HepG2 (cell line): ENCODE results near the gene TGM2. TPM values are rescaled to one million over a fixed set of nuclear protein-coding genes. Genes with fewer than 3 reads are reported as not detected.

Experiments
- AKAP8 ChIP-seq: sonication (generic); formaldehyde crosslinking; IDR thresholded peaks from 2 replicates; pipeline ENCODE4 v1.5.1; 2020; ENCODE audit warnings: mild to moderate bottlenecking, missing genetic modification reagents
- ARID5B ChIP-seq: IDR thresholded peaks from 2 replicates; pipeline ENCODE4 v1.4.0; 2020; ENCODE audit warnings: mild to moderate bottlenecking, missing genetic modification reagents
- DPF2 ChIP-seq: sonication (generic); formaldehyde crosslinking; IDR thresholded peaks from 2 replicates; pipeline ENCODE4 v1.4.0; 2020; ENCODE audit warnings: mild to moderate bottlenecking, low read depth, missing genetic modification reagents, borderline replicate concordance
- ETV5 ChIP-seq: IDR thresholded peaks from 2 replicates; pipeline ENCODE4 v1.6.1; 2018; ENCODE audit warnings: missing biosample characterization, missing genetic modification reagents, inconsistent platforms, borderline replicate concordance
- MAFK ChIP-seq, 2 experiments: IDR thresholded peaks in 1 of 2; conservative IDR thresholded peaks in 1 of 2; 2 replicates each; pipeline ENCODE4 v1.6.1; 2011; ENCODE audit warnings: improper control_type of control experiment in 2 of 2, low read length in 2 of 2
- NFIC ChIP-seq: IDR thresholded peaks from 2 replicates; pipeline ENCODE4 v1.6.1; 2012; ENCODE audit warnings: mild to moderate bottlenecking, low read length, inconsistent platforms
- THRA ChIP-seq: sonication (generic); formaldehyde crosslinking; IDR thresholded peaks from 2 replicates; pipeline ENCODE4 v1.4.0; 2020; ENCODE audit warnings: missing genetic modification reagents, borderline replicate concordance
- WIZ ChIP-seq: sonication (generic); formaldehyde crosslinking; IDR thresholded peaks from 2 replicates; pipeline ENCODE4 v1.5.1; 2020; ENCODE audit warnings: mild to moderate bottlenecking, missing genetic modification reagents
- ZBTB1 ChIP-seq: sonication (generic); formaldehyde crosslinking; IDR thresholded peaks from 2 replicates; pipeline ENCODE4 v1.4.0; 2020; ENCODE audit warnings: missing genetic modification reagents, borderline replicate concordance
- ZBTB20 ChIP-seq: sonication (generic); formaldehyde crosslinking; IDR thresholded peaks from 2 replicates; pipeline ENCODE4 v1.8.1; 2023; ENCODE audit warnings: missing genetic modification reagents, low read depth, mild to moderate bottlenecking, borderline replicate concordance
- ZNF512B ChIP-seq: sonication (generic); formaldehyde crosslinking; IDR thresholded peaks from 2 replicates; pipeline ENCODE4 v1.5.1; 2020; ENCODE audit warnings: missing genetic modification reagents, mild to moderate bottlenecking, borderline replicate concordance
- ZXDC ChIP-seq: sonication (generic); formaldehyde crosslinking; IDR thresholded peaks from 2 replicates; pipeline ENCODE4 v1.5.0; 2020; ENCODE audit warnings: mild to moderate bottlenecking, missing genetic modification reagents
- polyA plus RNA-seq, 8 experiments: library from polyadenylated mRNA; depleted of rRNA in 3 of 8; stranded (reverse) in 7 of 8; unstranded in 1 of 8; fragments of >200 nt; fragmentation: Illumina TruSeq in 4 of 8; extraction: Trizol in 4 of 8; gene quantifications; 2 replicates each; pipeline versions ENCODE4 v1.2.1 to v1.2.3, GENCODE V29; 2011 to 2016; ENCODE audit warnings: low read depth in 4 of 8, missing spikeins in 1 of 8, mixed read lengths in 1 of 8; ENCODE audit not compliant: insufficient read depth in 1 of 8
- total RNA-seq, 5 experiments: library from RNA; depleted of rRNA; stranded (reverse); fragments of >200 nt; fragmentation: Illumina TruSeq; extraction: Trizol; gene quantifications; 2 replicates each; pipeline ENCODE4 v1.2.3, GENCODE V29; 2016; ENCODE audit warnings: low read depth in 1 of 5

The TGM2 gene
- total and polyA plus RNA-seq, 2 of the 13 experiments (the other 11 are each of a cell fraction or from before 2014, with no cell fraction given) = 4.2 to 46.4 TPM

- peak; percentile 71; the same call in 1 of the 2 replicates for TF ChIP-seq ZNF512B (CRISPR knock-in tag)
- no peak for TF ChIP-seq MAFK (conservative IDR thresholded peaks at IDR 0.05 in 1 of 2, IDR thresholded peaks at IDR 0.05 in 1 of 2; ENCODE audit: low read length in 2 of 2)
- peak; percentile 80; the same call in 1 of the 2 replicates for TF ChIP-seq THRA
- TF ChIP-seq NFIC = peak; percentile 94
- TF ChIP-seq WIZ (CRISPR knock-in tag) = peak; percentile 67; the same call in 1 of the 2 replicates
- TF ChIP-seq ZBTB20 (CRISPR knock-in tag) = peak; percentile 44; the same call in 1 of the 2 replicates
- no peak for TF ChIP-seq ZBTB1 (CRISPR knock-in tag)
- peak; percentile 91 for TF ChIP-seq ARID5B (CRISPR knock-in tag)
- peak; percentile 39; the same call in 1 of the 2 replicates for TF ChIP-seq ETV5 (CRISPR knock-in tag)
- TF ChIP-seq AKAP8 = no peak
- TF ChIP-seq DPF2 (CRISPR knock-in tag) = peak; percentile 57; the same call in 1 of the 2 replicates
- TF ChIP-seq ZXDC (CRISPR knock-in tag) = 0 out of 2 replicates have a peak, but pooled peaks have one; percentile 74
Observed at GRCh38 chr20:38125157-38126056, 39.7 kb downstream of the TGM2 start (continued).
